K562 (cell line): ENCODE results near the gene FAM228A. TPM values are rescaled to one million over a fixed set of nuclear protein-coding genes. Genes with fewer than 3 reads are reported as not detected.

ENCODE experiments used
- CREM ChIP-seq: IDR thresholded peaks from 2 replicates; pipeline ENCODE4 v1.6.1; 2014; ENCODE audit warnings: antibody characterized with exemption, low read depth
- NFRKB ChIP-seq: fragments of 450-650 bp; IDR thresholded peaks from 2 replicates; pipeline ENCODE4 v1.6.1; 2016; ENCODE audit warnings: low read depth
- NR3C1 ChIP-seq: sonication (generic); formaldehyde crosslinking; IDR thresholded peaks from 2 replicates; pipeline ENCODE4 v1.8.1; 2022; ENCODE audit warnings: missing genetic modification reagents
- U2AF2 ChIP-seq: fragments of 200-400 bp; formaldehyde crosslinking; optimal IDR thresholded peaks from 2 replicates; pipeline ENCODE3; 2017; ENCODE audit warnings: low read depth, mild to moderate bottlenecking, low read length
- polyA plus RNA-seq, 8 experiments: library from polyadenylated mRNA; depleted of rRNA in 4 of 8; stranded (reverse) in 5 of 8; unstranded in 3 of 8; fragments of >200 nt; fragmentation: Nextera tagmentation in 2 of 8; fragmentation: Illumina TruSeq in 1 of 8; extraction: Ambion mirVana in 2 of 8; extraction: Trizol in 1 of 8; gene quantifications; 2 replicates each; pipeline versions ENCODE4 v1.2.1 to v1.2.3, GENCODE V29; 2011 to 2014; ENCODE audit warnings: inconsistent platforms in 1 of 8, missing spikeins in 1 of 8
- total RNA-seq, 7 experiments: library from RNA; depleted of rRNA in 6 of 7; stranded (reverse); fragments of >200 nt in 6 of 7; fragmentation: Illumina TruSeq in 2 of 7; extraction: Trizol in 2 of 7; gene quantifications; 2 replicates each; pipeline versions ENCODE4 v1.2.1 to v1.2.3, GENCODE V29; 2011 to 2021; ENCODE audit warnings: low replicate concordance in 1 of 7
- TF ChIP-seq, protein P1 (sequence below): fragments of 250-450 bp; sonication (Bioruptor Pico); IDR thresholded peaks from 2 replicates; pipeline ENCODE4 v1.4.0; 2020; ENCODE audit warnings: mild to moderate bottlenecking, moderate library complexity
- TF ChIP-seq, protein P2 (sequence below): fragments of 150-350 bp; conservative IDR thresholded peaks from 2 replicates; pipeline ENCODE4 v1.6.1; 2014; ENCODE audit warnings: low read length
- TF ChIP-seq, protein P3 (sequence below): IDR thresholded peaks from 3 replicates; pipeline ENCODE4 v1.6.1; 2011; ENCODE audit warnings: borderline replicate concordance, mild to moderate bottlenecking, moderate library complexity; ENCODE audit not compliant: insufficient read length; ENCODE audit errors: extremely low read depth

FAM228A gene
- total and polyA plus RNA-seq, 9 of the 15 experiments (the other 6 are each of a cell fraction or from before 2014, with no cell fraction given) = not detected

DNA sequence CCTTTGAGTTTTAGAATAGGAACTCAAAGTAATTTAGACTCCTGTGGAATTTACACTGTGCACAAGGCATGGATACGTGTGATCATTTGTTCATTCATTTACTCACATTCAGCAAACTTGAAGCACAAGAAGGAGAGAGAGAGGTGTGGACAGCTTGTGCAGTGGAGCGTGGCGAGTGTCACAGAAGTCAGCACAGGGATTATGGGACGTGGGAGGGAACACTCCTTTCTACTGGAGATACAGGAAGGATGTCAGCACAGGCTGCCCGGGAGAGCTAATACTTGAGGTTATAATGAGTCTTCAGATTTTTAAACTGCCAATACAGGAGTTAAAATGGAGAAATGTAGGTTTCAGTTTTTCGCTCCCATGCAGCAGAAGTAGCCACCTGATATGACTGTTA, 7.0 kb downstream of the FAM228A start (continued):
- TF ChIP-seq, protein P1, sequence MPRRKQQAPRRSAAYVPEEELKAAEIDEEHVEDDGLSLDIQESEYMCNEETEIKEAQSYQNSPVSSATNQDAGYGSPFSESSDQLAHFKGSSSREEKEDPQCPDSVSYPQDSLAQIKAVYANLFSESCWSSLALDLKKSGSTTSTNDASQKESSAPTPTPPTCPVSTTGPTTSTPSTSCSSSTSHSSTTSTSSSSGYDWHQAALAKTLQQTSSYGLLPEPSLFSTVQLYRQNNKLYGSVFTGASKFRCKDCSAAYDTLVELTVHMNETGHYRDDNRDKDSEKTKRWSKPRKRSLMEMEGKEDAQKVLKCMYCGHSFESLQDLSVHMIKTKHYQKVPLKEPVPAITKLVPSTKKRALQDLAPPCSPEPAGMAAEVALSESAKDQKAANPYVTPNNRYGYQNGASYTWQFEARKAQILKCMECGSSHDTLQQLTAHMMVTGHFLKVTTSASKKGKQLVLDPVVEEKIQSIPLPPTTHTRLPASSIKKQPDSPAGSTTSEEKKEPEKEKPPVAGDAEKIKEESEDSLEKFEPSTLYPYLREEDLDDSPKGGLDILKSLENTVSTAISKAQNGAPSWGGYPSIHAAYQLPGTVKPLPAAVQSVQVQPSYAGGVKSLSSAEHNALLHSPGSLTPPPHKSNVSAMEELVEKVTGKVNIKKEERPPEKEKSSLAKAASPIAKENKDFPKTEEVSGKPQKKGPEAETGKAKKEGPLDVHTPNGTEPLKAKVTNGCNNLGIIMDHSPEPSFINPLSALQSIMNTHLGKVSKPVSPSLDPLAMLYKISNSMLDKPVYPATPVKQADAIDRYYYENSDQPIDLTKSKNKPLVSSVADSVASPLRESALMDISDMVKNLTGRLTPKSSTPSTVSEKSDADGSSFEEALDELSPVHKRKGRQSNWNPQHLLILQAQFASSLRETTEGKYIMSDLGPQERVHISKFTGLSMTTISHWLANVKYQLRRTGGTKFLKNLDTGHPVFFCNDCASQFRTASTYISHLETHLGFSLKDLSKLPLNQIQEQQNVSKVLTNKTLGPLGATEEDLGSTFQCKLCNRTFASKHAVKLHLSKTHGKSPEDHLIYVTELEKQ (CRISPR knock-in tag) = no peak
- TF ChIP-seq U2AF2 (no peak), NR3C1 (CRISPR knock-in tag) (no peak), NFRKB (no peak), CREM (peak; percentile 39; the same call in 1 of the 2 replicates)
- TF ChIP-seq, protein P2, sequence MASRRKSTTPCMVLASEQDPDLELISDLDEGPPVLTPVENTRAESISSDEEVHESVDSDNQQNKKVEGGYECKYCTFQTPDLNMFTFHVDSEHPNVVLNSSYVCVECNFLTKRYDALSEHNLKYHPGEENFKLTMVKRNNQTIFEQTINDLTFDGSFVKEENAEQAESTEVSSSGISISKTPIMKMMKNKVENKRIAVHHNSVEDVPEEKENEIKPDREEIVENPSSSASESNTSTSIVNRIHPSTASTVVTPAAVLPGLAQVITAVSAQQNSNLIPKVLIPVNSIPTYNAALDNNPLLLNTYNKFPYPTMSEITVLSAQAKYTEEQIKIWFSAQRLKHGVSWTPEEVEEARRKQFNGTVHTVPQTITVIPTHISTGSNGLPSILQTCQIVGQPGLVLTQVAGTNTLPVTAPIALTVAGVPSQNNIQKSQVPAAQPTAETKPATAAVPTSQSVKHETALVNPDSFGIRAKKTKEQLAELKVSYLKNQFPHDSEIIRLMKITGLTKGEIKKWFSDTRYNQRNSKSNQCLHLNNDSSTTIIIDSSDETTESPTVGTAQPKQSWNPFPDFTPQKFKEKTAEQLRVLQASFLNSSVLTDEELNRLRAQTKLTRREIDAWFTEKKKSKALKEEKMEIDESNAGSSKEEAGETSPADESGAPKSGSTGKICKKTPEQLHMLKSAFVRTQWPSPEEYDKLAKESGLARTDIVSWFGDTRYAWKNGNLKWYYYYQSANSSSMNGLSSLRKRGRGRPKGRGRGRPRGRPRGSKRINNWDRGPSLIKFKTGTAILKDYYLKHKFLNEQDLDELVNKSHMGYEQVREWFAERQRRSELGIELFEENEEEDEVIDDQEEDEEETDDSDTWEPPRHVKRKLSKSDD = no peak
- TF ChIP-seq, protein P3, sequence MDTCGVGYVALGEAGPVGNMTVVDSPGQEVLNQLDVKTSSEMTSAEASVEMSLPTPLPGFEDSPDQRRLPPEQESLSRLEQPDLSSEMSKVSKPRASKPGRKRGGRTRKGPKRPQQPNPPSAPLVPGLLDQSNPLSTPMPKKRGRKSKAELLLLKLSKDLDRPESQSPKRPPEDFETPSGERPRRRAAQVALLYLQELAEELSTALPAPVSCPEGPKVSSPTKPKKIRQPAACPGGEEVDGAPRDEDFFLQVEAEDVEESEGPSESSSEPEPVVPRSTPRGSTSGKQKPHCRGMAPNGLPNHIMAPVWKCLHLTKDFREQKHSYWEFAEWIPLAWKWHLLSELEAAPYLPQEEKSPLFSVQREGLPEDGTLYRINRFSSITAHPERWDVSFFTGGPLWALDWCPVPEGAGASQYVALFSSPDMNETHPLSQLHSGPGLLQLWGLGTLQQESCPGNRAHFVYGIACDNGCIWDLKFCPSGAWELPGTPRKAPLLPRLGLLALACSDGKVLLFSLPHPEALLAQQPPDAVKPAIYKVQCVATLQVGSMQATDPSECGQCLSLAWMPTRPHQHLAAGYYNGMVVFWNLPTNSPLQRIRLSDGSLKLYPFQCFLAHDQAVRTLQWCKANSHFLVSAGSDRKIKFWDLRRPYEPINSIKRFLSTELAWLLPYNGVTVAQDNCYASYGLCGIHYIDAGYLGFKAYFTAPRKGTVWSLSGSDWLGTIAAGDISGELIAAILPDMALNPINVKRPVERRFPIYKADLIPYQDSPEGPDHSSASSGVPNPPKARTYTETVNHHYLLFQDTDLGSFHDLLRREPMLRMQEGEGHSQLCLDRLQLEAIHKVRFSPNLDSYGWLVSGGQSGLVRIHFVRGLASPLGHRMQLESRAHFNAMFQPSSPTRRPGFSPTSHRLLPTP = no peak
- TF ChIP-seq, all 486 proteins: peak for 25
